Ramos (cell line): Measurements from ENCODE around the gene OR5A2.
"Not testable (repeated sequence)": the region's sequence is repeated elsewhere in the genome, so short reads cannot be mapped to it uniquely, and the experiment has no call there.

Experiments
- in situ Hi-C: fragments of 300-500 bp; cut with MboI; formaldehyde crosslinking; loops from one replicate; pipeline ENCODE4 v1.14.3; 2022; ENCODE audit warnings: low sequenced_read_pairs; ENCODE audit not compliant: unreplicated experiment

Gene OR5A2

DNA sequence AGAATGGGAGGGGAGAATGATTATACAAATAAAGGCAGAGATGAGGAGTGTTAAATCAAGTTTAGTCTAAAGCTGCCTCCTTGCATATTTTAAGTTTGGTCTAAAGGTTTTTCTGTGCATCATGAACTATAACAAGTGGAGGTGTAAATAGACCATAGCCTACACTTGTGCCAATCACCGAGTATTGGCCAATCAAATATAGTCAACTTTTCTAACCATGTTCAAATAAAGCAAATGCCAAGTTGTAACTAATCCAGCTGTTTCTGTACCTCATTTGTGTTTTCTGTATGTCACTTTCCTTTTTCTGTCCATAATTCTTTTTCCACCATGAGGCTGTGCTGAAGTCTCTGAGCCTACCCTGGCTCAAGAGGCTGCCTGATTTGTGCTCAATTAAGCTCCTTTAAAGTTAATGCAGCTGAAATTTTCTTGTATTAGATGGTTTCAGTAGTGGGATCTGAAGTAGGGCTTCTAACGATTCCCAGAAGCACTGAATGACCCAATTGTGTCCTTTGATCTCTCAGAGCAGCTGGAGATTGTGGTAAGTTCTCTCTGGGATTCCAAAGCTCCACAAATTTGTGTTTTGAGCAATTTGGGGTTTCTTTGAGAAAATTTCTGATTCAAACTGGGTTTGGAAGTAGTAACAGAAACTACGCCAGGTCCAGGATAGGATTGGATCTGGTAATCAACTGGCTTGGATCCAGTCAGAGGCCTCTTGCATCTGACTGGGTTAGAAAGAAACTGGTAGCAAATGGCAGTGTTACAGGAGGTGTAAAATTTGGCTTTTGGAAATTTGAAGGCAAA, 25.6 kb downstream of the OR5A2 start:
- in situ Hi-C loops: no loop called here

GRCh38 chr11:59394186-59394585, 32.0 kb downstream of the OR5A2 start:
- in situ Hi-C loops: no loop called here

DNA sequence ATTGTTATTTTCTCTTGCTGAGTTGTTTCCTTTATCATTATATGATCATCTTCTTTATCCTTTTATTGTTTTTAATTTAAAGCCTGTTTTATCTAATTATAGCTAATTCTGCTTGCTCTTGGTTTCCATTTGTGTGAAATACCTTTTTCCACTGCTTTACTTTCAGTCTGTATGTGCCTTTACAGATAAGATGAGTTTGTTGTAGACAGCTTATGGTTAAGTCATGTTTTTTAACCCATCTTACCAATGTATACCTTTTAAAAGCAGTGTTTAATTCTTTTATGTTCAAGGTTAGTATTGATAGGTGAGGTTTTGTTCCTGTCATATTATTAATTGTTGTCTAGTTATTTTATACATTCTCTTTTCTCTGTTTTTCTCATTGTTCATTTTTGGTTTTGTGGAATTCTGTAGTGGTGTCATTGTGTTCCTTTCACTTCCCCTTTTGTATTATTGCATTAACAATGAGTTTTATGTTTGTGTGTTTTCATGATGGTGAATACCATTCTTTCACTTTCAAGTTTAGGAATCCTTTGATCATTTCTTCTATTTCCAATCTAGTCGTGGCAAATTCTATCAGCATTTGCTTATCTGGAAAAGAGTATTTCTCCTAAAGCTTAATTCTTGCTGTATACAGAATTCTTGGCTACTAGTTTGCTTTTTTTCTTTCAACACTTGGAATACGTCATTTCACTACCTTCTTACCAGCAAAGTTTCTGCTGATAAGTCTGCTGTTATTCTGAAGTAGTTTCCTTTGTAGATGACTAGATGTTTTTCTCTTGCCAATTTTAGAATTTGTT, 45.8 kb downstream of the OR5A2 start:
- in situ Hi-C loops: no loop called here

GRCh38 chr11:59372324-59372723, 53.9 kb downstream of the OR5A2 start:
- in situ Hi-C loops: not testable (repeated sequence)

- in situ Hi-C loops: no loop called here
Observed at GRCh38 chr11:59368238-59369022, 57.8 kb downstream of the OR5A2 start.
